KMS-11 (cell line): ENCODE measurements around the gene RAB7A.

Experiments
- H2AFZ ChIP-seq: fragments of 200-600 bp; sonication (generic); 2 replicates; pipeline ENCODE4 v1.6.1; 2016; ENCODE audit warnings: antibody characterized with exemption, mixed run types, low read depth
- H3K27ac ChIP-seq: fragments of 200-600 bp; sonication (generic); 2 replicates; pipeline ENCODE4 v1.6.1; 2016; ENCODE audit warnings: mild to moderate bottlenecking, mixed run types
- H3K27me3 ChIP-seq: fragments of 200-600 bp; sonication (generic); 2 replicates; pipeline ENCODE4 v1.6.1; 2017; ENCODE audit warnings: mild to moderate bottlenecking, low read depth, mixed run types, moderate library complexity; ENCODE audit not compliant: insufficient read depth
- H3K36me3 ChIP-seq: fragments of 200-600 bp; sonication (generic); 2 replicates; pipeline ENCODE4 v1.6.1; 2017; ENCODE audit warnings: mild to moderate bottlenecking, mixed run types; ENCODE audit not compliant: insufficient read depth
- H3K4me1 ChIP-seq: fragments of 200-600 bp; sonication (generic); 2 replicates; pipeline ENCODE4 v1.6.1; 2016; ENCODE audit warnings: mild to moderate bottlenecking, low read depth, mixed run types; ENCODE audit not compliant: poor library complexity, severe bottlenecking
- H3K4me2 ChIP-seq: fragments of 200-600 bp; sonication (generic); 2 replicates; pipeline ENCODE4 v1.7.0; 2016; ENCODE audit warnings: mild to moderate bottlenecking, mixed run types
- H3K4me3 ChIP-seq: fragments of 200-600 bp; sonication (generic); IDR thresholded peaks from 2 replicates; pipeline ENCODE4 v1.6.1; 2017; ENCODE audit warnings: low read depth, low read length, mixed read lengths; ENCODE audit not compliant: insufficient read depth
- H3K79me2 ChIP-seq: fragments of 200-600 bp; sonication (generic); 2 replicates; pipeline ENCODE4 v1.6.1; 2016; ENCODE audit warnings: low read depth, mixed run types; ENCODE audit not compliant: insufficient read depth
- H3K9ac ChIP-seq: fragments of 200-600 bp; sonication (generic); 2 replicates; pipeline ENCODE4 v1.6.1; 2016; ENCODE audit warnings: mild to moderate bottlenecking, mixed run types
- H4K20me1 ChIP-seq: fragments of 200-600 bp; sonication (generic); 2 replicates; pipeline ENCODE4 v1.6.1; 2016; ENCODE audit warnings: mild to moderate bottlenecking, mixed run types; ENCODE audit not compliant: insufficient read depth
- CTCF ChIP-seq: fragments of 200-600 bp; sonication (generic); conservative IDR thresholded peaks from 2 replicates; pipeline ENCODE4 v1.6.1; 2017; ENCODE audit warnings: low read depth, mild to moderate bottlenecking, antibody characterized with exemption, low read length, moderate library complexity, mixed read lengths

Gene RAB7A

GRCh38 chr3:128740621-128741020 is 14.6 kb downstream of the RAB7A start:
- Histone ChIP-seq H3K4me2 (no peak overlapping the region), H4K20me1 (no peaks in the 10 kb centered on the region), H2AFZ (no peak overlapping the region), H3K9ac (no peak overlapping the region), H3K4me3 (no peak overlapping the region), H3K4me1 (no peaks in the 10 kb centered on the region), H3K27ac (no peak overlapping the region), H3K36me3 (no peaks in the 10 kb centered on the region), H3K27me3 (no peaks in the 10 kb centered on the region), H3K79me2 (peaks cover 86% of the 10 kb centered on the region)
- TF ChIP-seq CTCF: no peak

GRCh38 chr3:128742821-128743594 is 17.0 kb downstream of the RAB7A start:
- Histone ChIP-seq H3K4me1 (no peaks in the 10 kb centered on the region), H3K27ac (no peak overlapping the region), H4K20me1 (no peaks in the 10 kb centered on the region), H3K9ac (no peak overlapping the region), H3K4me3 (no peak overlapping the region), H3K4me2 (no peak overlapping the region), H3K79me2 (peaks cover 86% of the 10 kb centered on the region), H3K36me3 (no peaks in the 10 kb centered on the region), H3K27me3 (no peaks in the 10 kb centered on the region), H2AFZ (no peak overlapping the region)
- no peak for TF ChIP-seq CTCF

GRCh38 chr3:128745742-128746141 is 19.8 kb downstream of the RAB7A start:
- Histone ChIP-seq H3K4me3 (no peak overlapping the region), H3K27me3 (no peaks in the 10 kb centered on the region), H3K27ac (no peak overlapping the region), H3K4me2 (no peak overlapping the region), H3K9ac (no peak overlapping the region), H3K4me1 (no peaks in the 10 kb centered on the region), H3K36me3 (no peaks in the 10 kb centered on the region), H2AFZ (no peak overlapping the region), H3K79me2 (peaks cover 86% of the 10 kb centered on the region), H4K20me1 (no peaks in the 10 kb centered on the region)
- TF ChIP-seq CTCF: no peak

- H3K4me1 ChIP-seq: peaks cover 2% of the 10 kb centered on the region
- no peak overlapping the region for H3K4me2 ChIP-seq
- peaks cover 88% of the 10 kb centered on the region for H3K79me2 ChIP-seq
- no peaks in the 10 kb centered on the region for H3K36me3 ChIP-seq
- H3K27ac ChIP-seq: no peak overlapping the region
- H2AFZ ChIP-seq: no peak overlapping the region
- TF ChIP-seq CTCF: no peak
- H4K20me1 ChIP-seq: peaks cover under 1% of the 10 kb centered on the region; the same call in 1 of the 2 replicates
- H3K9ac ChIP-seq: no peak overlapping the region
- no peaks in the 10 kb centered on the region for H3K27me3 ChIP-seq
- no peak overlapping the region for H3K4me3 ChIP-seq
These were observed 20.9 kb downstream of the RAB7A start for GRCh38 chr3:128746881-128747280.
